NCI-H2196 (cell line): ENCODE measurements around the gene CBX8.

Experiments used
- DNase-seq: peaks from one replicate; lab custom pipeline; 2025; ENCODE audit not compliant: unreplicated experiment; lab: John Stamatoyannopoulos, UW

Gene CBX8

GRCh38 chr17:79821331-79822095 is 24.6 kb upstream of the CBX8 start:
- DNase-seq: no peak

GRCh38 chr17:79820959-79821330 is 24.1 kb upstream of the CBX8 start:
- DNase-seq: no peak

DNA sequence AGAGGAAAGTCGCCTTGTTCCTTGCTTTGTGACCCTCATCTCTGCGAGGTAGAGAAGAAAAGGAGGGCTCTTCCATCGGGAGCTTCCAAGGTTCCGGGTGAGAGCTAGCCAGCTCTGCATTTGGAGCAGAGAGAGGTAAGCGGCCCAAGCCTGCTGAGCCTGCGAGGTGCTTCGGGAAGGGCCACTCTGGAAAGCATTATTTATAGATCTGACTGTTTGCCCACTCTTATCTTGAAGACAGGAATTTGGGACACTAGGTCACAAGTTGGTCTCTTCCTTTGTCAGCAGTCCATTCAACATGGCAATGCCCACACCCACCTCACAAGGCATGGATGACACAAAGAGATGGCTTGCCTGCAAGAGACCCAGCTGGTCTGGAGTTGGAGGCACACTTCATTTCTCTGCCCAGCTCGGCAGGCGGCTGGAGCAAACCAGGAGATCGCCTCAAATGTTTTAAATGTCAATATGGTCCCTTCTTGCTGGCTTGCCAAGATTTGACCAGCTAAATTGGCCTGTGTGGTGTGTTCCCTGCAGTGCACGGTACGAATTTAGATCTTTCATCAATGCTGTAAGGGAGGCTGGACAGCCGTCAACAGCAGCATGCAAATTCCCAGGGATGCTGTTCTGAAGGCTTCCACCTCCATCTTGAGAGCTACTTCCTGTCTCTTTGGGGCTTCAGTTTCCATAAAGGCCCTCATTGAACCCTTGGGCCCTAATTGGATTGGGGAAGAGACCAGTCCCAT is 22.8 kb upstream of the CBX8 start:
- DNase-seq: no peak

DNA sequence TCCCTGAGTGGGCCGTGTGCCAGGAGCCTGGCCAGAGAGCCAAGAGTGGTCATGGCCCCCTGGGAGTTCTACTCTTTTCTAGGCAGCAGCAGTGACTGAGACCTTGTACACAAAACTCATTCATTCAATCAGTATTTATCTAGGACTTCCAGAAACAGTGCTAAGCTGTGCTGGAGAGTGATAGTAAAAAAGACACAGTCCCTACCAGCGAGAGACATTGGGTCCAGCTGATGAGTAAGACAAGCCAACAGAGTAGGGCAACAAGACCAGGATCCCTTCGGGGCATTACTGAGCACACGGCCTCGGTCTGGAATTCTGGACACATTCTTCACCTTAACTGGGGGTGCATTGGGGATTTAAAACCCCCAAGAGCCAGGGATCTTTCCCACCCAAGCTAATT is 22.2 kb upstream of the CBX8 start:
- no peak for DNase-seq

DNA sequence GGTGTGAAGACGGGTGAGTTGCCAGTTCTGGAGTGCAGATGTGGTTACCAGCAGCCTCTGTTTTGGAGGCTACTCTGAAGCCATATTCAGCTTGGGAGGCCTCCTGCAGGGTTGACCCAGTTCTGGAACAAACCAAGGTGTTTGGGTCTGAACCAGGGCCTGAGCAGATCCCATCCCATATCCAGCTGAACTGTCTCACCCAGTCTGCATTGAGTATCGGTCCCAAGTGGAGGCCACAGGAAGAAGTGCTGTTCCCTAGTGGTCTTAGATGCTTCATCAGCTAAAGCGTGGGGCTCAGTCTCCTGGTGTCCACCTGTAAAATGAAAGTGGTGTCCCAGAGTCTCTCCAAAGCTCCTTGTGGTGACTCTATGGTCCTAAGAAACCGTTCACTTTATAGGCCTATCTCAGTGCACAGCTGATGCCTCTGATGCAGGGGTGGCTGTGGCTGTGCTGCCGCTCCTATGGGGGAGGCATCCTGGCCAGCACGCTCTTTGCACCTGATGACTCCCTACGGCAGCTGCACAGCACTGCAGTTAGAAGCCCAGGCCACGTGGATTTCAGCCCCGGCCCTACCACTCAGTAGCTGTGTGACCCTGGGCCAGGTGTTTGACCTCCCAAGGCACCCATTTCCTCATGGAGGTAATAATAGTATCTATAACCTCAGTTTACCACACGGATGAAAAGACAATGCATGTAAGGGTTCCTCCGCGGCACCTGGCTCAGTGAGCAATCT is 21.3 kb upstream of the CBX8 start:
- DNase-seq: no peak

- DNase-seq: no peak
Observed at GRCh38 chr17:79815836-79816461, 19.1 kb upstream of the CBX8 start.

DNA sequence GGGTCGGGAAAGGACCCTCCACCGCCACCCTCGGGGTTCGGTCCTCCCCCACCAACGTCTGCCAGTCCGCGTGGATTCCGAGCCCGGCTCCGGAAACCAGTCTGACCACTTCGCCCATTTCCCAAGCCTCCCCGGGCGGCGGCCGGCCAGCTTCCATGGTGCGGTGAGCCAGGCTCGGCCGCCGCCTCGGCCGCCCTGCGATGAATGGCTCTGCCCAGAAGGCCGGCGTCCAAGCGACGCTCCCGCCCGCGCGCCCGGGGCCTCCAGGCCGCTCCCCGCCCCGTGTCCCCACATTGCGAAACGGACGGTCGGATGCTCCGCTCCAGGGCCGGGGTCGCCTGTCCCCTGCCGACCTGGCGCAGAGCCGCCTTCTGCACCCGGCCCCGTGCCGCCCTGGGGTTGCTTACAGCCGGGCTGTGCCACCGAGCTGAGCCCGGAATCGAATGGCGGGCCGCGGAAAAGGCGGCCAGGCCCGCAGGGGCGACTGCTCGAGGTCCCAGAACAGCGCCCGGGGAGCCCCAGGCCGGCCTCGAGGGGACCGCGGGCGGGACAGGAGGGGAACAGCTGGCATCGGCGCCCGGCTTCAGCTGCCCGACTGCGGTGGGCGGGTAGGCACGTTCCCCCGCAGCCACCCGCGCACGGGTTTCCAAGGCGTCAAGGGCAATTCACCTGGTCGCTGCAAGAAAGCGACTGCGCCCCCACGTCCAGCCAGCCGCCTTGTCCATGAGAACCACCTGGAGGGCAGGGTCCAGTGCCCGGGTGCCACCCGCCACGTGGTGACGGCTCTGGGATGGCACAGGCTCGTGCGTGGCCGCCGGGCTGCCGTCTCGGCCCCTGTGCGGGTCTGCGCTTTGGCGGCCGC is 18.3 kb upstream of the CBX8 start:
- DNase-seq: no peak

DNA sequence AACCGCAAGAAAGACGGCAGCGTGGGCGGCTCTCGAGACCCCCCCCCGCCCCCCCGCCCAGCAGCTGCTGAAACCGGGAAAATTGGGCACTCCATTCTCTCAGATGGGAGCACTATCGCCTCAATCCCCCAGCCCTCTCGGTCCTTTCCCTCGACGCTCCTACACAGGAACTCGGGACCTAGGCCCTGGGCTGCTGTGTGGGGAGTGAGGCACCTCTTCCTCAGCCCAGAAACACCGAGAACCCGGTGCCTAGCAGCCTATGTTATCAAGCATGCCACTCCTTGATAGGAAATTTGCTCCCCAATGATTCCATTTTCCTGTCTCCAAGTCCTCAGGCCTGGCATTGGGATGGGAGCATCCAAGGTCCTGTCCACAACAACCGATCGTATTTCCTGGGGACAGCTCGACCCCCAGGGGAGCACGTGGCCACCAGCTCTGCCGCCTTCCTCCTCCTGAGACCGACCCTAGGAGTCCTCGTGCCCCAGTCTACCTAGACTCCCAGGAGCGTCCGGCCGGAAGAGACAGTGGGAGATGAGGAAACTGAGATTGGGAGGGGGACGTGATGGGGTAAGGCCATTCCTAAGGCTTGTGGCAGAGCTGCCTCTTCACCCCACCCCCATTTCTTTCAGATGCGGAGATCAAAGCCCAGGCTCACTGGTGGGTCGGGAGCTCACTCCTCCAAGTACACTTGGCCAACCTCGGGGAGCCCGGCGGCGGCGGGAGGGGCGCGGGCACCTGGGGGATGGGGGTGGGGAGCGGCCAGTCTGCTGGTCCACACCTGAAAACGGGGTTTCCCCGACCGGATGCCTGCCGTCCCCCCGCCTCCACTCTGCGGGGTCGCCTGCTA is 17.5 kb upstream of the CBX8 start:
- no peak for DNase-seq

- peak; percentile 58 for DNase-seq
Observed at GRCh38 chr17:79813297-79814126, 16.6 kb upstream of the CBX8 start.

DNA sequence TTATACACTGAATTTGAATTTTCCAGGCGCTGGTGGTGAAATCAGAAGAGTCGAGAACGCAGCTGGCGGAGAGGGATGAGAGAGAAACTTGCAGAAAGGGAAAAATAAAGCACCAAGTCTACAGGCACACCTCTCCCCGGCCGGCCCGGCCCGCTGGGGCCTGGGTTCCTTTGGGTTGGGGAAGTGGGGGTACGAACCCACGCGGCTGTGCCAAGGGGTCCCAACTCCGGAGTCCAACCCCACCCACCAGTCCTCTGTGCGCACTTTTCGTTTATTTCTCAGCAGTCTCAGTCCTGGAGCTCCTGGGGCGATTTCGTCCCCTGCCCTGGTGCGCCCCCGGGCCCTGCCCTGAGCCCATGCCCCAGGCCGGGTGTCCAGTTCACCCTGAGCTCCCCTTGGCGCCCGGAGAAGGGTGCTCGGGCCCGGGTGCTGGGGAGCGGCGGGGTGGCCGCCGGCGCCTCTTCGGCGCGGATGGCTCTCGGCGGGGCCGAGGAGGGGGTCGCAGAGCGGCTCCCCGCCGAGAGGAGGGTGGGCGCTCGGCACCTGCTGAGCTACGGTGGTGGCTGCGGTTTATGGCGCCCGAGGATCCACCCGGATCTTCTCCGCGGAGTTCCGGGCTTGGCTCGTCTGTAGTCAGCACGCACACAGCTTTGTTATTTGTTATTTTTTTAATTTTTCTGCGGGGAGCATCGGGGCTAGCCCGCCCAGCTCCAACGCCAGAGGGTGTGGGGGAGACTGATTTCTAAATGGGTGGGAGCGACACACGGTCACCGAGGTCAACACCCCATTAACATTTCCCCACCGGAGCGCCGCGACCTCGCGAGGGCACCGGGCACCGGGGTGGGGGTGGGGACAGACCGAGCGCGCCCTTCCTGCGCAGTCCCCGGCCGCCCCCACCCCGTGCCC is 15.7 kb upstream of the CBX8 start:
- DNase-seq: no peak

DNA sequence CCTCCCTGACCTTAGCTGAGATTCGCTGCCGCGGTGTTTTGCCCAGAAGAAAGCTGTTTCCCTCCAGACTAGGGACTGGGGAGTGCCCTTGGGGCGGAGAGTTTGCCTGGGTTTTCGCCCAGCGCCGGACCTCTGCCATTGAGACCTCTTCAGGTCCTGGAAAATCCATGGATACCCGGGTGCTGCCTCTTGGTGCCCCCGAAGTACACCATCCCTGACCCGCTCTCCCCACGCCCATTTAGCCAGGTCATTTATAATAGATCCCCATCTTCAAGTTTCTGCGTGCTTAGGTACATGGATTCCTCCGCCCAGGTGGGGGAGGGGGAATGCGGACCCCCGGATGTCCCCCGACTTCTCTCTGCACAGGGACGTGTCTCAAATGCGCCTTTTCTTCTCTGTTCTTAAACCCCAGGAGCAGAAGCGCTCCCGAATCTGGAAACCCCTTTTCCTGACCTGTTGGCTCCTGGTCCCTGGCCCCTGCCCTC is 15.0 kb upstream of the CBX8 start:
- no peak for DNase-seq

DNA sequence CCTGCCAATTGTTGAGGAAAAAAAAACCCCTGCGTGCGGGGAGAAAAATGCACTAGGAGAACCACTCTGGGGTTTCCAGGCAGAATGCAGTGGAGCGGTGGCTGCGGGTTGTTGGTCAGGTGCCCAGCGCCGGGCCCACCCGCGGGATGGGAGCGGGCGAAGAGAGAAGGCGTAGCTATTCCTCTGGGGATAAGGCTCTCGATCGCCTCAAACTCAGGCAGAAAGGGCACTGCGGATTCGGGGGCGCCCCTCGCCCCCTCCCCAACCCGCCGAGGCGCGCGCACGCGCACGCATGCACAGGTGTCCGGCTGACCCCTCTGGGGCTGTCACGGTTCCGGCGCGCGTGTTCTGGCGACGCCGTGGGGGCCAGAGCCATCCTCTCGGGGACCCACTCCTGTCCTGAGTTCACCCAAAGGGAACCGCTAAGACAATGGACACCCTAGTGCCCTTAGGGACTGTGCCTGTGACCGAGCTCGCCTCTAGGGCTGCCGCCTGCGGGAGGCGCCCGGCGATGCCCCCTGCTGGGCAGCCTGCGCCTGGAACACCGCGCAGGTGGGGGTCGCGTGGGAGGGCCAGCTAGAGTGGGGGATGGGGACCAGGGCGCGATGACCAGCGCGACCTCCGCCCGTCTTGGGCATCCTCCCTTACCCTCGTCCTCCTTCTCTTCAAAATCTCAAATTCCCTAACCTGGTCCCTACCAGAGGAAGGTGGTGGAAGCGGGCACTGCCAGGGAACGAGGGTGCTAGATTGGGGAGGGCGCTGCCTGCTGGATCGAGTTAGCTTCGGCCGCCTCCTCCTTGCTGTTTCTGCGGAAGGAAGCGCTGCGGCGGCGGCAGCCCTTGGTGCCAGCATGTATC is 14.4 kb upstream of the CBX8 start:
- peak; percentile 90 for DNase-seq

- DNase-seq: peak; percentile 99
Observed at GRCh38 chr17:79810130-79811010, 13.5 kb upstream of the CBX8 start.

DNA sequence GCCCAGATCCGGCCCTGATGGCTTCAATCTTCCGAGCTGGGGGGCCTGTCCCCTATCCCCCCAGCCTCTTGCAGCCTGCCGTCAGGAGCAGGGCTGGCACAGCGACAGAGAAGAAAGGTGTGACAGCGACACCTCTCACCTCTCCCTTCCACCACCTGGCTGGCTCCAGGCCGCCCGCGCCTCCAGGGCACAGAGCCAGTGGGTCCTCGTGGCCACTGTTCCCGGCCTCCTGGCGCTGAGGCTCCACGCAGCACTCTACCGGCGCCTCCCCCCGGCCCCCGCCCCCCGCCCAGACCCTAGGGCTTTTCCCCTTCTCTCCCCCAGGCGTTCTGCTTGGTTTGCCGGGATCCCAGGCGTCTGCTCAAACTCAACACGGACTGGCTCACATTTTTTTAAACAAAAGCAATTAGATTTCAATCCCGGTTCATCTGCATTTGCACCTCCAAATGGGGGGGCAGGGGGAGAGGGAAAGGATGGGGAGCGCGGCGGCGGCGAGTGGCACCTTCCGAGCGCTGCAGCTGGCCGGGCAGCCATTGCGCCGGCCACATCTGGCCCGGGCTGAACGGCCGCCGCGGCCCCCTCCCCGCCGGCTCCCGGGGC is 12.8 kb upstream of the CBX8 start:
- peak; percentile 86 for DNase-seq
